Globus pallidus (tissue), 1 donor: Measurements from ENCODE around the gene VWA5A.

Source experiments
- DNase-seq: peaks from one replicate; pipeline ENCODE4 v3.0.0-alpha.2; 2015; ENCODE audit warnings: low spot score

Gene VWA5A, protein sequence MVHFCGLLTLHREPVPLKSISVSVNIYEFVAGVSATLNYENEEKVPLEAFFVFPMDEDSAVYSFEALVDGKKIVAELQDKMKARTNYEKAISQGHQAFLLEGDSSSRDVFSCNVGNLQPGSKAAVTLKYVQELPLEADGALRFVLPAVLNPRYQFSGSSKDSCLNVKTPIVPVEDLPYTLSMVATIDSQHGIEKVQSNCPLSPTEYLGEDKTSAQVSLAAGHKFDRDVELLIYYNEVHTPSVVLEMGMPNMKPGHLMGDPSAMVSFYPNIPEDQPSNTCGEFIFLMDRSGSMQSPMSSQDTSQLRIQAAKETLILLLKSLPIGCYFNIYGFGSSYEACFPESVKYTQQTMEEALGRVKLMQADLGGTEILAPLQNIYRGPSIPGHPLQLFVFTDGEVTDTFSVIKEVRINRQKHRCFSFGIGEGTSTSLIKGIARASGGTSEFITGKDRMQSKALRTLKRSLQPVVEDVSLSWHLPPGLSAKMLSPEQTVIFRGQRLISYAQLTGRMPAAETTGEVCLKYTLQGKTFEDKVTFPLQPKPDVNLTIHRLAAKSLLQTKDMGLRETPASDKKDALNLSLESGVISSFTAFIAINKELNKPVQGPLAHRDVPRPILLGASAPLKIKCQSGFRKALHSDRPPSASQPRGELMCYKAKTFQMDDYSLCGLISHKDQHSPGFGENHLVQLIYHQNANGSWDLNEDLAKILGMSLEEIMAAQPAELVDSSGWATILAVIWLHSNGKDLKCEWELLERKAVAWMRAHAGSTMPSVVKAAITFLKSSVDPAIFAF

GRCh38 chr11:124114942-124115781 lies at the start of gene VWA5A:
TSS of gene VWA5A (plus strand) at chr11:124115450. CDS start at chr11:124117512, 2,062 bp downstream.
- peak; percentile 48 for DNase-seq

DNA sequence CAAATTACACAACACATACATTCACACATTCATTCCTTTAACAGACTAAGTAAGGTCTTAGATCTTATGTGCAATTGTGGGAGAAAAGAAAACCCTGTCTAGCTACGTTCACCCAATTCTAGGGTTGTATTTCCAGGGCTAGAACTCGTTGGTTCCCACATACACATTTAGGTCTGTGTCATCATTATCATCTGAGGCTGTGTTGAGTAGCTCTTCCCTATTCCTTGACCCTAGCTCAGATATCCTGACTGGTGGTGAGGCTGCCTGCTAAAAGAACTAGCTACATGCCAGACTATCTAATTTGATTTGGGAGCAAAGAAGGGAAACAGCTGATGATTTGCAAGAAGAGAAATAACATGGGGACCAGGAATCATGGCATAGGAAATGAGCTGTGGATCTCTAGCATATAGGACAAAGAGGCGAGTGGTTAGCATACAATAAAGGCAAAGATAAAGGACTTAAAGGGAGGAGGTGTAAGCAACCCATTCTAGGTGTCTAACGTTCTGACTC lies 46.6 kb upstream of the VWA5A start:
- no peak for DNase-seq

GRCh38 chr11:124069429-124070401 lies 45.5 kb upstream of the VWA5A start:
- peak; percentile 29 for DNase-seq

- DNase-seq, result peak; percentile 73
Measured at GRCh38 chr11:124070915-124071622, 44.2 kb upstream of the VWA5A start.

DNA sequence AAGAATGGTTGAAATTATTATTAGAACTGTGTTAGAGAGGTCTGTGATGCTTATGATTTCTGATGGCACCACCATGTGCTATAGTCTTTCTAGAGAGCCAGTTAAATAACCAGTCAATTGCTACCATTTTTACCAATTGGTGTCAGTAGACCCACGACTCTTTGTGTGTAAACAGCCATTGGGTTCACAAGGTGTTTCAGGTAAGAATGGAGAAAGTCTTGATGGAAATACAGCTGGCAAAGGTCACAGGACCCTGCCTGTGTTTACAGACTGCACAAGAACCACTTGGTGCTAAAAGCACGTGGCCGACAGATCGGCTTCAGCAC lies 43.7 kb upstream of the VWA5A start:
- DNase-seq, result no peak

DNA sequence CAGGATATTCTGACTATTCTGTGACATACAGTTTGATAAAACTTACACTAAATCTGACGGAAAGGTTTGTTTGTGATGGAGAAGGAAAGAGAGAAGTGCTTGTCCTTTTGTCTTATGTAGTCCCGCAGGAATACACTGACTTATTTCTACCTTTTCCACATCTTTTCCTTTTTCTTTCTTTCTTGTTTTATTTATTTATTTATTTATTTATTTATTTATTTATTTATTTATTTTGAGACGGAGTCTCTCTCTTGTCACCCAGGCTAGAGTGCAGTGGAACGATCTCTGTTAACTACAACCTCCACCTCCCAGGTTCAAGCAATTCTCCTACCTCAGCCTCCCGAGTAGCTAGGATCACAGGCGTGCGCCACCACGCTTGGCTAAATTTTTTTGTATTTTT lies 43.1 kb upstream of the VWA5A start:
- DNase-seq, result no peak

DNA sequence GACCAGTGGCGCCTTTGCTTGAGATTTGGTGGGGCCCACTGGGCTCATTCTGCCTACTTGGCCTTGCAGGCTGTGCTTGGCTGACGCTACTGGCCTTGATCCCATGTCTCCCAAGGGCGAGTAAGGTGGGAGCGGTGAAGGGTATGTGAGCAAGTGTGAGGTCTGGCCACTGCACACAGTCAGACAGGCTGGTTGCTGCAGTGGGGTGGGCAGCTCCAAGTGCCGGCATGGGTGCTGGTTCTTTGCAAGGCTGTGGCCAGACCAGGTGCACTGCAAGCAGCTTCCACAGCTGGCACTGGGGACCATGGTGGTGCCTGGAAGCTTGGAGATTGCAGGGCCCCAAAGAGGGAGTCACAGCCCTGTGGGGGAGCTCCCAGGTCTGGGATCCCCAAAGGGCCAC lies 40.7 kb upstream of the VWA5A start:
- DNase-seq, result no peak

DNA sequence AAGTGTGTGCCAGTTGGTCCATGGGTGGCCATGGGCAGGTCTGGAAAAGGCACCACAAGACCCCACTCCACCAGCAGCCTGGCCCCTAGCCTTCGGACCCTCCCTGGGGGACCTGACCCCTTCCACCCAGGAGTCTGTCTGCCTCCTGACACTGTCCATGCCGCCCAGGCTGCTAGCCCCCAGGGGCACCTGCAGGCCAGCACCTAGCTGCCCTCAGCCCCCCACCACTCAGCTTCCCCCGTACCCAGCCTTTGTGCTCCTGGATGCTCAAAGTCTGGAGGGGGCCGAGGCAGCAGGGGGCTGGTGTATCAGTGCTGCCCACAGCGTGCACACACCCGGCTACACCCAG lies 39.8 kb upstream of the VWA5A start:
- DNase-seq, result no peak

DNA sequence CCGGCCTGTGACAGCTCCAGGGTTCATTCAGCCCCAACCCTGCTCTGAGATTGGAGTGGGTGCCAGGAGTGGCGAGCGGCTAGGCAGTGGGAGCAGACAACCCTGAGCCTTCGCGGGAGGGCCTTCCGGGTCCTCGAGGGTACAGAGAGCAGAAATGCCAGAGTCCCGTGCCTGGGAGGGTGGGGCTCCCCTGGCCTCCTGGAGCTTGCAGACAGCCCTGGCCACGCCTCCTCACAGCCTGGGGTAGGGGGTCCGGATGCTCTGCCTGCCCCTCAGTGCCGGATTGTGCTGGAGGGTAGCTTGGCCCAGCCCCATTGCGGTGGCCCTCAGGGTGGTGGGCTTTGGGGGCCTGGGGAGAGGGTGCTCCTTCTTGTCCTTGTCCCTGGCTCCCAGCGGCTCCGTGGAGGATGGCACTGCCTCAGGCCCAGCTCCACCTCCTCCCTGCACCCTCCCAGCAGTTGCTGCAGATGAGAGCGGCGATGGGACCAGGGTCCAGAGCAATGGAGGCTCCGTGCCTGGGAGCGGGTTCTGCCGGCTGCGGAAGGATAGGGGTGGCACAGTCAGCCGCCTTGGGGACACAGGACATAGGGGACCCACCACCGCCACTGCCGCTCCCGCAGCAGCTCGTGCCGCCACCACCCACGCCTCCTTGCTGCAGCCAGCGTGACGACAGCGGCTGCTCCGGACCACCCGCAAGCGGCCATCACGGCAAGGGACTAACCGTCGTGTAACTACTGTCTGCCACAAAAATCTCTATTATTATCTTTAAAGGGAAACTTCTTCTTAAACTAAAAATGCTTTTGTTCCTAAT lies 39.2 kb upstream of the VWA5A start:
- peak; percentile 9 for DNase-seq

DNA sequence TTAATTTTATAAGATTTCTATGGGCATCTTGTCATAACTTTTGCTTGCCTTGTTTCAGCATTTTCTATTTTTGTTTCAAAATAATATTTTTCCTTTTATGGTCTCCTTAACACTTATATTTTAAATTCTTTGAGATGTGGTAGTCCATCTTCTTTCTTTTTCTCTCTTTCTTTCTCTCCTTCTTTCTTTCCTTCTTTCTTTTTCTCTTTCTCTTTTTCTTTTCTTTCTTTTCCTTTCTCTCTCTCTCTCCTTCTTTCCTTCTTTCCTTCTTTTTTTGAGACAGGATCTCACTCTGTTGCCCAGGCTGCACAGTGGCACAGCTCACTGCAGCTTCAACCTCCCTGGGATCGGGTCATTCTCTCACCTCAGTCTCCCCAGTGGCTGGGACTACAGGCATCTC lies 38.0 kb upstream of the VWA5A start:
- no peak for DNase-seq

DNA sequence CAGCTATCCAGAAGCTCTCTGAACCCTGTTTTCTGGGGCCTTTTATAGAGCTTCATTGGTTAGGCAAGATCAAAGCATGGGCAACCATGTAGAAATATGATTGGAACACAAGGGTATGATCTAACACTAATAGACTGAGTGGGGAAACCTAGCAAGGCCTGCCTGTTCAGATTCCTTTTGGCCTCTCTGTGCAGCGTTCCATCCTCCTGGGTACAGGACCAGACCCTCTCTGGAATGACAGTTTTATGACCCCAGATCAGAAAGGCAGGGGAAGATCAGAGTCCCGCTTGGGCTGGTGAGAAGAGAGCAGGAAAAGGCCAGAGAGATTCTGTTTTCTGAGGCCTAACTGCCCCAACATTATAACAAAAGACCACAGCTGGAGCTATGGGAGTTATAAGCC lies 36.7 kb upstream of the VWA5A start:
- DNase-seq, result no peak

GRCh38 chr11:124079631-124080326 lies 35.5 kb upstream of the VWA5A start:
- DNase-seq, result no peak

GRCh38 chr11:124080327-124081001 lies 34.8 kb upstream of the VWA5A start:
- no peak for DNase-seq

DNA sequence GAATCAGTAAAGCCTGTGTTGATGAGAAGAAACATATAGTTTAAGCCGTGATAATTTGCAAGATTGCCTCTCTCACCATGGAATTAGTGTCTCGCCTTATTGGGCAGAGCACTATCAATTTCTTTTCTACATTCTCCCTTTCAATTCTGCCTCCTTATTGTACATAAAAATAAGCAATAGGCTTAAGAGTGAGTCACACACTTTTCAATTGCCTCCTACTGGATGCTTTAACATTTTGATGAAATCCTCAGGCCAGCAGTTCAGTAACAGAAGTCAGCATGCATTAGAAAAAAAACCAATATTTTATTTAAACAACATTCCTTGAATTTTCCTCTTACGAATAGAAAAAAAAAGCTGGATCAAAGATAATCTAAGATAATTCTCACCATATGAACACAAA lies 33.8 kb upstream of the VWA5A start:
- DNase-seq, result no peak

GRCh38 chr11:124082371-124082770 lies 32.9 kb upstream of the VWA5A start:
- DNase-seq, result no peak

DNA sequence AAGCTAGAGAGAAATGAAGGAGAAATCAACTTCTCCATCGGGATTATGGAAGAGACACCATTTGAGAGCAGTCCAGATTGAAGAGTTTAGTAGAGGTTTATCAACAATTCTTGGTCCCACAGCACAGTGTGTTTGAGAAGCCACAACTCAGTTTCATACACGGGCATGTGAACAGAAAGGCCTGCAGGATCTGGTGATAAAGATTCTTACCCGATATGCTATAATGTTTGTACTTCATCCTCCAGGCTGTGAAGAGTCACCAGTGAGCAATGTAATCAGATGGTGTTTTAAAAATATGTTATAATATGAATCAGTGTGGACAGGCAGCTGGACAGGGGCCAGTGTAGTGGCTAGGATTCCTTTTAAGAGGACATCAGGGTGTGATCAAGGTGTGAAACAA lies 29.7 kb upstream of the VWA5A start:
- no peak for DNase-seq

- peak; percentile 11 for DNase-seq
Measured at GRCh38 chr11:124085997-124086846, 29.0 kb upstream of the VWA5A start.

- no peak for DNase-seq
Measured at GRCh38 chr11:124090996-124091395, 24.3 kb upstream of the VWA5A start.
